Lower lobe of right lung (tissue), 2 donors: ENCODE measurements around the gene LRFN2. TPM values are rescaled to one million over a fixed set of nuclear protein-coding genes. Genes with fewer than 3 reads are reported as not detected.

Experiments used
- ATAC-seq, 2 donors: fragments of 200-7000 bp; cut with Tn5 transposase; one replicate each; pipeline ENCODE4 v1.9.1; 2020 to 2022; ENCODE audit warnings: mild to moderate bottlenecking in 2 of 2, moderate library complexity in 2 of 2
- DNase-seq: peaks from one replicate; pipeline ENCODE4 v3.0.0-alpha.2; 2020
- H3K27ac ChIP-seq: fragments of 200-600 bp; one replicate; pipeline ENCODE4 v1.8.0; 2022
- H3K27me3 ChIP-seq: fragments of 200-600 bp; one replicate; pipeline ENCODE4 v1.8.0; 2022; ENCODE audit warnings: low read depth
- H3K36me3 ChIP-seq: fragments of 200-600 bp; one replicate; pipeline ENCODE4 v1.8.0; 2022; ENCODE audit warnings: mild to moderate bottlenecking
- H3K4me1 ChIP-seq: fragments of 200-600 bp; one replicate; pipeline ENCODE4 v1.8.0; 2022
- H3K4me3 ChIP-seq: fragments of 200-600 bp; one replicate; pipeline ENCODE4 v1.8.0; 2022; ENCODE audit warnings: mild to moderate bottlenecking
- H3K9me3 ChIP-seq: fragments of 200-600 bp; one replicate; pipeline ENCODE4 v1.8.0; 2022
- CTCF ChIP-seq: fragments of 200-600 bp; IDR thresholded peaks from one replicate; pipeline ENCODE4 v1.8.0; 2022; ENCODE audit warnings: antibody characterized with exemption, mild to moderate bottlenecking
- intact Hi-C: fragments of 100-400 bp; cut with DNase I; formaldehyde crosslinking; loops from one replicate; pipeline ENCODE4 v1.11.0; 2022
- total RNA-seq: library from RNA; stranded (reverse); fragmentation: NEBNext Ultra II Directional; extraction: Animal tissue kit (Norgen Biotek cat#: 25700); gene quantifications from one replicate; pipeline ENCODE4 v1.2.1, GENCODE V29; 2021
- donor health status: DM: no; HTN: yes; CAD: no; lungs with severe emphysema.

Gene LRFN2
- total RNA-seq, 1 donor from 2014 or later: not detected

DNA sequence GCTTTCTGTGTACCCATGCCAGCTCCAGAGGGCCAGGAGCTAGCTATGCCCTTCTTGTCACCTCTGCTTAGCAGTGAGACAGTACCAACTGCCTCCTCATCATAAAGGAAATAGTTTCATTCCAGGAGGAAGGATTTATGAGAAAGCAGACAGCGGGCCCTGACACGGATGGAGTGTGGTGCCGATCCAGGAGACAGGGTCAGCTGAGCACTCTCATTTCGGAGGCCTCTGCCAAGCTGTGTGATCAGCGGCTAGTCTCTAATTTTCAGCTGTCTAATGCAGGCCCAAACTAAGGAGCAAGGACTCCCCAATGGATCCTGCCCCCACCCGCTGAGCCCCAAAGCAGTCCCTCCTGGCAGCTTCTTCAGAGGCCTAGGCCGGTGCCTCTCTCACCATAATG, 103.1 kb downstream of the LRFN2 start:
- ATAC-seq (no peak), DNase-seq (no peak)
- Histone ChIP-seq H3K9me3 (no peaks in the 10 kb centered on the region), H3K27ac (no peak overlapping the region), H3K27me3 (peaks cover 14% of the 10 kb centered on the region), H3K36me3 (no peaks in the 10 kb centered on the region), H3K4me3 (no peak overlapping the region), H3K4me1 (no peaks in the 10 kb centered on the region)
- no peak for TF ChIP-seq CTCF
- intact Hi-C loops: no loop called here

DNA sequence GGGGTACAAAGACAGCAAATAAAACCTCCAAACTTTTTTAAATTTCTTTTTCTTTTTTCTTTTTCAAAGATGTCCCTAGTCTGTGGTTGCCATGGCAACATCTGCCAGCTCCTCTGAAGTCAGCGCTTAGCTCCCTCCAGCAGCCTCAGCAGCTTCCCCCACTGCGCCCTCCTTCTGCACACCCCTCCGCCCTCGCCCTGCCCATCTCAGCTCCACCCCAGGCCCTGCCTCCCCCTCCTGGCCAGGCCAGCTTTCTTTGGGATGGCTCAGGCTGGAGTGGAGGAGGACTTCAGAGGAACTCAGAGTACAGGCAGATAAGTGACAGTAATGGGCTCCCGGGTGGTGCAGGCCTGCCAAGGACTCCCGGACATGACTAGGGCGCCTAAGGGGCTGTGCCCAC, 104.6 kb downstream of the LRFN2 start:
- Histone ChIP-seq H3K36me3 (no peaks in the 10 kb centered on the region), H3K4me1 (no peaks in the 10 kb centered on the region), H3K9me3 (no peaks in the 10 kb centered on the region), H3K4me3 (no peak overlapping the region), H3K27me3 (peaks cover 17% of the 10 kb centered on the region), H3K27ac (no peak overlapping the region)
- ATAC-seq (no peak), DNase-seq (no peak)
- intact Hi-C loops: no loop called here
- no peak for TF ChIP-seq CTCF

DNA sequence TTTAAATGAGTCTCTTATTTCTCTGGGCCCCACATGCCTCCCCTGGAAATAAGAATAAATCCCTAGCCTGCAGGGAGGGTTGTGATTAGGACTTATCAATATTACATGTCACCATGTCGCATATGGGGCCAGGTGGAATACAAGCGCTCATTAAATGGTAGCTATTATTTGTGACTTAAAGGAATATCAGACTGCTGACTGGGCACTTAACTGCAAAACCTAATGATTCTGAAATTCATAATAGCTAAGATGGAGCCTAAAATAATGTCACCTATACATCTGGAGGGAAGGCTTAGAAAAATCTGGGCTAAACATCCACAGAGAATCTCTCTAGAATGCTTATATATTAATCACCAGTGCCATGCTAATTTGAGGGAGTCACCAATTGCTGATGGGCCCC, 106.5 kb downstream of the LRFN2 start:
- H3K4me3 ChIP-seq: no peak overlapping the region
- no peaks in the 10 kb centered on the region for H3K36me3 ChIP-seq
- no peaks in the 10 kb centered on the region for H3K4me1 ChIP-seq
- intact Hi-C loops: no loop called here
- ATAC-seq (no peak), DNase-seq (no peak)
- H3K27ac ChIP-seq: no peak overlapping the region
- TF ChIP-seq CTCF: no peak
- no peaks in the 10 kb centered on the region for H3K9me3 ChIP-seq
- peaks cover 21% of the 10 kb centered on the region for H3K27me3 ChIP-seq

DNA sequence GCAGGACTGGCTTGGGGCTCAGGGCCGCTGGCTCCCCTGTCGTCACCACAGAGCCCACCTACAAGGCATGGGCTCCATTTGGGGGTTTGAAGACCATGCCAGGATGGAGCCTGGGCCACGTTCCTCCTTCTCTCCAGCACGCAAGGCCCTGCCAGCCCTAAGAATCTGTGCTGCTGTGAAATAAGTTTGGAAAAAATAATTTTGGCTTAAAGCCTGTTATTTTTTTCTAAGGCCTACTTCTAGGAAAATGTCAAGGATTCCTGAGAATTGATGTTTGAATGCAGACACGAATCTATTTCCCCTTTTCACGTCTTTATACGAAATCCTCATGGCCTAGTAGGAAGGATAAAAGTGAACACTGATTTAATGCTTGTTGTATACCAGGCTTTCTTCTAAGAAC, 107.5 kb downstream of the LRFN2 start:
- TF ChIP-seq CTCF: no peak
- no peaks in the 10 kb centered on the region for H3K36me3 ChIP-seq
- H3K27ac ChIP-seq: no peak overlapping the region
- no peaks in the 10 kb centered on the region for H3K9me3 ChIP-seq
- DNase-seq (no peak), ATAC-seq (no peak)
- H3K4me1 ChIP-seq: no peaks in the 10 kb centered on the region
- intact Hi-C loops: no loop called here
- H3K27me3 ChIP-seq: peaks cover 20% of the 10 kb centered on the region
- no peak overlapping the region for H3K4me3 ChIP-seq

DNA sequence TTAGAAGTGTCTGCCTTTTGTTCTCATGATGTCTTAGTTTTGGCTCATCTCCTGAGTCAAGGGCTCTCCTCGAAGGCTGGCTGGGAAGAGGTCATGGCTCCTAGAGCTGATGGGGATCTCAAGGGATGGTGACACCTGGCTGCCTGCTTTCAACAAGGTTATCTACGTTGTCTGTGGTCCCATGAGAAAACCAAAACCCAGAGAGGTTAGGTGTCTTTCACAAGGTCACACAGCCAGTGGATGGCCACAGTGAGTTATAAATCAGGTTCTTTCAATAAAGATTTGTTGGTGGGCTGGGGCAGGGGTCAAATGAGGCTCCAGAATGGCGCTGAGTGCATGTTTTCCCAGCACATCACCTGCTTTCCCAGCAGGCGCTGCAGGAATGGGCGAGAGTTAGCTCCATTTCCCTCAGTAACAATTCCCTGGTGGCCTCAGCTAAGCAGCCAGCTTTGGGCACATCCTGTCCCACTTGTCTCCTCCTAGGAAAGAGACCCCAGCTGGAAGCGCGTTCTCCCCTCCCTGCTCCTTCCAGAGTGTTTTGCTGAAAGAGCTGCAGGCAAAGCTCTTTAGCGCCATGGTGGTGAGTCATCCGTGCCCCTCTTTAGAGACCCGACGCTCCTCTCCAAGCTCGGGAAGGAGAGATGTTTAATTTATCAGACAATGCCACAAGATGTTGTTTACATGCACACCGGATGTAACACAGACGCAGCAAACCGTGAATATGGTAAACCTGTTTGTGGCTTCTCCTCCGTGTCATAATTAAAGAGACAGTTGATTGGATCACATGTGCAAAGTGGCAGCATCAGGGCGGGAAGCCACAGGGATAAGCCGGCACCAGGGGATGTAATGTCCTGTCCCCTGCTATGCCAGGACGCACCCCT, 109.7 kb downstream of the LRFN2 start:
- peak in 1 of 2 donors; percentile 28 for ATAC-seq
- Histone ChIP-seq H3K36me3 (no peaks in the 10 kb centered on the region), H3K4me1 (no peaks in the 10 kb centered on the region), H3K9me3 (no peaks in the 10 kb centered on the region), H3K27ac (no peak overlapping the region), H3K4me3 (no peak overlapping the region), H3K27me3 (peaks cover 7% of the 10 kb centered on the region)
- no peak for DNase-seq
- no peak for TF ChIP-seq CTCF
- intact Hi-C loops: no loop called here
